ENCODE data around the gene TPBGL.

The TPBGL gene

GRCh38 chr11:75195167-75195962 lies 45.2 kb upstream of the TPBGL start:
- no peak for DNase-seq (ENCODE audit: extremely low read depth, insufficient read length)
- H3K36me3 ChIP-seq (ENCODE audit: control insufficient read depth, insufficient read depth, low read length): no peaks in the 10 kb centered on the region
- peaks cover 3% of the 10 kb centered on the region; the same call in 1 of the 2 replicates for H3K27me3 ChIP-seq (replicated peaks; ENCODE audit: control insufficient read depth, insufficient read depth, low read length)
- H3K4me3 ChIP-seq (replicated peaks; ENCODE audit: low read depth, low read length): no peak overlapping the region
- TF ChIP-seq CTCF (IDR thresholded peaks at IDR 0.05; ENCODE audit: insufficient read depth, low read length, poor library complexity, severe bottlenecking): no peak

- TF ChIP-seq CTCF (IDR thresholded peaks at IDR 0.05; ENCODE audit: insufficient read depth, low read length, poor library complexity, severe bottlenecking): no peak
Observed at GRCh38 chr11:75196426-75196825, 44.1 kb upstream of the TPBGL start.

GRCh38 chr11:75197512-75198277 lies 42.9 kb upstream of the TPBGL start:
- Histone ChIP-seq H3K36me3 (ENCODE audit: control insufficient read depth, insufficient read depth, low read length) (no peaks in the 10 kb centered on the region), H3K27me3 (replicated peaks; ENCODE audit: control insufficient read depth, insufficient read depth, low read length) (peaks cover 4% of the 10 kb centered on the region), H3K4me3 (replicated peaks; ENCODE audit: low read depth, low read length) (no peak overlapping the region)
- no peak for TF ChIP-seq CTCF (IDR thresholded peaks at IDR 0.05; ENCODE audit: insufficient read depth, low read length, poor library complexity, severe bottlenecking)
- DNase-seq (ENCODE audit: extremely low read depth, insufficient read length): no peak

More at GRCh38 chr11:75196426-75196825, 44.1 kb upstream of the TPBGL start:
- no peak for DNase-seq (ENCODE audit: extremely low read depth, insufficient read length)
- H3K4me3 ChIP-seq (replicated peaks; ENCODE audit: low read depth, low read length): no peak overlapping the region
- H3K36me3 ChIP-seq (ENCODE audit: control insufficient read depth, insufficient read depth, low read length): no peaks in the 10 kb centered on the region
- peaks cover 4% of the 10 kb centered on the region for H3K27me3 ChIP-seq (replicated peaks; ENCODE audit: control insufficient read depth, insufficient read depth, low read length)

GRCh38 chr11:75198278-75198973 lies 42.1 kb upstream of the TPBGL start:
- no peak for TF ChIP-seq CTCF (IDR thresholded peaks at IDR 0.05; ENCODE audit: insufficient read depth, low read length, poor library complexity, severe bottlenecking)
- Histone ChIP-seq H3K36me3 (ENCODE audit: control insufficient read depth, insufficient read depth, low read length) (no peaks in the 10 kb centered on the region), H3K27me3 (replicated peaks; ENCODE audit: control insufficient read depth, insufficient read depth, low read length) (peaks cover 4% of the 10 kb centered on the region), H3K4me3 (replicated peaks; ENCODE audit: low read depth, low read length) (no peak overlapping the region)
- DNase-seq (ENCODE audit: extremely low read depth, insufficient read length): no peak

- Histone ChIP-seq H3K27me3 (replicated peaks; ENCODE audit: control insufficient read depth, insufficient read depth, low read length) (peaks cover 4% of the 10 kb centered on the region), H3K4me3 (replicated peaks; ENCODE audit: low read depth, low read length) (no peak overlapping the region), H3K36me3 (ENCODE audit: control insufficient read depth, insufficient read depth, low read length) (no peaks in the 10 kb centered on the region)
- no peak for DNase-seq (ENCODE audit: extremely low read depth, insufficient read length)
- no peak for TF ChIP-seq CTCF (IDR thresholded peaks at IDR 0.05; ENCODE audit: insufficient read depth, low read length, poor library complexity, severe bottlenecking)
Observed at GRCh38 chr11:75199412-75199955, 41.1 kb upstream of the TPBGL start.

Data from GM06990 (cell line).